H1 (cell line): Measurements from ENCODE around the gene MLN.

Source experiments
- CEBPB ChIP-seq: IDR thresholded peaks from 2 replicates; pipeline ENCODE4 v1.6.1; 2012; ENCODE audit warnings: low read depth, low read length
- CHD1 ChIP-seq: IDR thresholded peaks from 2 replicates; pipeline ENCODE4 v1.6.1; 2012; ENCODE audit warnings: low read depth, low read length, improper control_type of control experiment
- CTCF ChIP-seq, 3 experiments: IDR thresholded peaks; 1 replicate in 2 of 3; 2 replicates in 1 of 3; pipeline versions ENCODE4 v1.5.1 to v1.6.1; 2011; ENCODE audit warnings: low read length in 3 of 3, mild to moderate bottlenecking in 3 of 3, inconsistent platforms in 2 of 3, low read depth in 1 of 3, moderate library complexity in 1 of 3; ENCODE audit not compliant: insufficient read depth in 1 of 3; ENCODE audit errors: control extremely low read depth in 1 of 3
- EZH2 ChIP-seq: fragments of 200-600 bp; sonication (generic); IDR thresholded peaks from 2 replicates; pipeline ENCODE4 v1.7.1; 2012; ENCODE audit warnings: low read depth, mild to moderate bottlenecking, moderate library complexity, low read length, inconsistent platforms; ENCODE audit not compliant: severe bottlenecking
- GTF2F1 ChIP-seq: IDR thresholded peaks from 2 replicates; pipeline ENCODE4 v1.6.1; 2012; ENCODE audit warnings: low read depth, low read length, improper control_type of control experiment, borderline replicate concordance
- JUN ChIP-seq: IDR thresholded peaks from 2 replicates; pipeline ENCODE4 v1.6.1; 2011; ENCODE audit warnings: low read depth, mild to moderate bottlenecking, improper control_type of control experiment, low read length
- POLR2A ChIP-seq, 2 experiments: IDR thresholded peaks; 1 replicate in 1 of 2; 2 replicates in 1 of 2; pipeline ENCODE4 v1.6.1; 2011; ENCODE audit warnings: low read depth in 2 of 2, low read length in 2 of 2, mild to moderate bottlenecking in 2 of 2; ENCODE audit errors: control extremely low read depth in 1 of 2
- POU5F1 ChIP-seq: IDR thresholded peaks from 2 replicates; pipeline ENCODE4 v1.6.1; 2011; ENCODE audit warnings: low read depth, mild to moderate bottlenecking, low read length, moderate library complexity
- RFX5 ChIP-seq: IDR thresholded peaks from 2 replicates; pipeline ENCODE4 v1.6.1; 2011; ENCODE audit warnings: low read depth, low read length, improper control_type of control experiment, borderline replicate concordance
- SAP30 ChIP-seq: fragments of 300-600 bp; sonication (generic); IDR thresholded peaks from 2 replicates; pipeline ENCODE4 v1.7.1; 2012; ENCODE audit warnings: low read length, moderate library complexity, mild to moderate bottlenecking, inconsistent platforms; ENCODE audit not compliant: insufficient read depth, insufficient replicate concordance
- SIN3A ChIP-seq, 2 experiments: IDR thresholded peaks in 1 of 2; conservative IDR thresholded peaks in 1 of 2; 2 replicates each; pipeline ENCODE4 v1.6.1; 2011 to 2012; ENCODE audit warnings: low read length in 2 of 2, improper control_type of control experiment in 1 of 2, low read depth in 1 of 2, mild to moderate bottlenecking in 1 of 2
- SUZ12 ChIP-seq: fragments of 200-600 bp; sonication (generic); IDR thresholded peaks from 2 replicates; pipeline ENCODE4 v1.6.1; 2012; ENCODE audit warnings: mild to moderate bottlenecking, inconsistent platforms, low read length, moderate library complexity, mixed read lengths
- TAF7 ChIP-seq: optimal IDR thresholded peaks from 2 replicates; pipeline ENCODE3; 2011; ENCODE audit warnings: low read depth, mild to moderate bottlenecking, inconsistent platforms, low read length, moderate library complexity, borderline replicate concordance

DNA sequence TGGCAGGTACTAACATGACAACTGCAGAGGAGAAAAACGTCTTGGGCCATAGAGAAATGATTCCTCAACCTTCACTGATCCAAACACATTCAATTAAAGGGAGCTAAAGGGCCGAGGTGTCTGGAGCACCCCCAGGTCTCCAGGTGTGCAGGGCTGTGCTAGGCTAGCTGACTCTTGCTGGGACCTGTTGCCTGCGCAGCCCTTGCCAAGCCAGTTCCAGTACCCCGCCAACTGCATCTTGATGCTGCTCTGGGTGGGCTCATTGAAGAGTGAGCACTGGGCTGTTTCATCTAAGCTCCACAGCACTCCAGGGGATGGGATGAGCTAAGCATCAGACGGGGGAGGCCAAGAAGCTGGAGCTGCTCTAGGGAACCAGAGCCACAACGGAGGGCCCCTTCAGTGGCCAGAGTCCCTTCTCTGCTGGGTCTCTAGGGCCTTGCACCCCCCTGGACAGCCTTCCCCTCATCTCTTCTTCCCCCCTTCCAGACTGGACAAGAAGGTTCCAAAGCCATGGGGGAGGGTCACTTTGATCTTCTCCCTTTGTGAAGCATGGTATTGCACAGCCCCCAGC lies 30.8 kb downstream of the MLN start:
- TF ChIP-seq CTCF (IDR thresholded peaks at IDR 0.05; ENCODE audit: control extremely low read depth in 1 of 3, insufficient read depth in 1 of 3, low read depth in 1 of 3, low read length in 3 of 3) (no peak), TAF7 (no peak), JUN (no peak), GTF2F1 (no peak), POLR2A (IDR thresholded peaks at IDR 0.05; ENCODE audit: control extremely low read depth in 1 of 2, low read depth in 2 of 2, low read length in 2 of 2) (no peak), SUZ12 (no peak), POU5F1 (no peak), SAP30 (no peak), EZH2 (no peak), CEBPB (no peak), CHD1 (no peak), RFX5 (no peak), SIN3A (conservative IDR thresholded peaks at IDR 0.05 in 1 of 2, IDR thresholded peaks at IDR 0.05 in 1 of 2; ENCODE audit: low read depth in 1 of 2, low read length in 2 of 2) (no peak)
